HG03064 (cell line): ENCODE results near the gene MT1E.
"Not testable (repeated sequence)": the region's sequence is repeated elsewhere in the genome, so short reads cannot be mapped to it uniquely, and the experiment has no call there.

Source experiments
- ATAC-seq: cut with Tn5 transposase; IDR thresholded peaks from one replicate; pipeline ENCODE4 v1.9.1; 2021; ENCODE audit warnings: low read depth; ENCODE audit not compliant: unreplicated experiment

Gene MT1E

DNA sequence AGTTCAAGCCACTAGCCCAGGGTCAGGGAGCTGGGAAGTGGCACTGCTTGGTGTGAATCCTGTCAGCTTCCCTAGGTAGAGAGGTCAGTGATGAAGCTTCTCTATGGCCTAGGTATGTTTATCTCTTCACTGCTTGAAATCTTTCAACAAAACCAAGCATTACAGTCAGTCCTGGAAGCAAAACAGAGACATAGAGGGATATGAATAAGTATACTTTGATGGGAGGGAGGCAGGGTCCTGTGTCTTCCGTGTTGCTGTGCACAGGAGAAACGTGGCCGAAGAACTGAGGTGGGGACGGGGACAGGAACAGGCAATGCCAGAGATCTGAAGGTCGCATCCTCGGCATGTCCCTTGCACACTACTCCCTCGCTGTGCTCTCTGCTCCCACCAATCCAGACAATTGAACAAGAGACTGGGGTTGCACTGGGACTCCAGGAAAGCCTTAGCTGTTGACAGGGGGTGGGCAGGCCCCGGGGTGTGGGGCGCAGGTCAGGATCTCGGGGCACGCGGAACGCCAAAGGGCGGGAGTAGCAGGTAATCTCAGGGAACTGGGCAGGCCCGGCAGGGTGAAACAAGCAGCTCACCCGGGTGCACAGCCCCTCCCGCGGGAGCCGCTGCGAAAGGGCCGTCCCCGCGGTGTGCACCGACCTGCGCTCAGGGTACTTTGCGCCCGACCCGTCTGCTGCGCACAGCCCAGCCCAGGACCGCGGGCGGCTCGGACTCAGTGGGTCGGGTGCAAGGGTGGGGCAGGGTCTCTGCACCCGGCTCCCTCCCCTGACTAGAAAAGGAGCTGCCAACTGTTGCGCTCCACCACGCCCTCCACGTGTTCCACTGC lies 43.6 kb downstream of the MT1E start, which contains the start of gene MT1H:
MT1H (plus strand) TSS at position 810 of the 835 bp plus-strand sequence. CDS start 71 bp downstream, outside the sequence.
- ATAC-seq = no peak

DNA sequence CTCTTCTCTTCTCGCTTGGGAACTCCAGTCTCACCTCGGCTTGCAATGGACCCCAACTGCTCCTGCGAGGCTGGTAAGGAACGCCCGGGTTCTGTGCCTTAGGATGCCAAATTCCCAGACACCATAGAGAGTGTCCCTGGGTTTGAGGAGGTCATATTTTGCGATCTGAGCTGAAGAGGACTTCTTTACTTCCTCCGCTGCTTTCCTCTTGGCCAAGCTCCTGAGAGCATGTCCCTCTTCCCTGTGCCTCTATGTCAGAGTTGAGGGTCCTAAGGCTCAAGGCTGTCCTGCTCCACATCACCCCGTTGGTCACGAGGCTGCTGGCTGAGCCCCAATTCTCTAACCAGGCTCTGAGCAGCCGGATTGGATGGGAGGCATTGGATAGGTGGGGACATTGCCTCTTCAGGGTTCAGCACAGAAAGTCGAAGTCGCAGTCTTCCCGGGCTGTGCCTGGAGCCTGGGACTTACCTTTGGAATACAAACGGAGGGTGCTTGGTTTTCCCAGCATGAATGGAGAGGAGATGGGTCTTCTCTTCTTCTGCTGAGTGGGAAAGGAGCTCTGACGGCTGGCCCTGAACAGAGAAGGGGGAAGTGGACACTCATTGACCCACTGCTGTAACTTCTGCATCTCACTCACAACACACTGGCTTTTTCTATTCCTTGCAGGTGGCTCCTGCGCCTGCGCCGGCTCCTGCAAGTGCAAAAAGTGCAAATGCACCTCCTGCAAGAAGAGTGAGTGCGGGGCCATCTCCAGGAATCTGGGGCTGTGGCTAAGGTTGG lies 44.4 kb downstream of the MT1E start:
- no peak for ATAC-seq

DNA sequence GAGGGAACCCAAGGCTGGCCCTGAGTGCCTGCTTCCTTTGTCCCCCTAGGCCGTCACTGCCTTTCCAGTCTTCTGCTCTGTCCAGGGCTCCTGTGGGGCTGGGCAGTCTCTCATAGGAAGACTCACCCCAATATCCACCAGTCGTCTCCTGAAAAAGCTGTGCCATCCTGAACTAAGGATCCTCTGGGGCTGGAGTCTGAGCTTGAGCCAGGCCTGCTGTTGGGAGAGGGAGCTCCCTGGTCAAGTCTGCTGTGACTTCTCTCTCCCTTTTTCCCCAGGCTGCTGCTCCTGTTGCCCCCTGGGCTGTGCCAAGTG lies 45.0 kb downstream of the MT1E start:
- no peak for ATAC-seq

DNA sequence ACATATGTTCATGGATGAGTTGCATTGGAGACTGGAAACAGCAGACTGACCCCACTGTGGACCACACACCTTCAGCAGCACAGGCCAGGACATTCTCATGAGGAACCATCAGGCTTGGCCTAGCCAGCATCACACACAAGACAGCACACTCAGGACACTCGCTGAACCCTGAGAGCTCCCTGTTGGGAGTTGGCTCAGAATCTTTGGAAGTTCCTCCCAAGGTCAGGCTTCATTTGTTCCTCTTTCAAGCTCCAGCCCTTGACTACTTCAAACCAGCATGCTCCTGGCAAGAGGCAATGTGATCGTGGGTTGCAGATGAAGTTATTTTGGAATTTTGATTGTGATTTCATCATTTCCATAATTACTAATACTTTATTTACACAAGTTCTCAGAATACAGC lies 46.1 kb downstream of the MT1E start:
- ATAC-seq = not testable (repeated sequence)

DNA sequence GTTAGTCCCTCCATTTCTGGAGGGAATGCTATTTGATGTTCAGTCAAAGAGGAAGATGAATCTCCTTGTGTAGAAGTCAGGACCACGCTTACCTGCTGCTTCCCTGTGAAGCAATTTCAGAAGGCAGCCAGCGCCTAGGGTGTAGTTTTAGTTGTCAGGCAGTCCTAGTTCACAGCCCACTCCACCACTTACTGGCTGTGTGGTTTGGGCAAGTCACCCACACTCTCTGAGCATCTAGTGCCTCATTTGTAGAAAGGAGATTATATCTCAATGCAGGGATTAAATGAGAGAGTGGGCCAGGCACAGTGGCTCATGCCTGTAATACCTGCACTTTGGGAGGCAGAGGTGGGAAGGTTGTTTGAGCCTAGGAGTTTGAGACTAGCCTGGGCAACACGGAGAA lies 46.6 kb downstream of the MT1E start:
- not testable (repeated sequence) for ATAC-seq

DNA sequence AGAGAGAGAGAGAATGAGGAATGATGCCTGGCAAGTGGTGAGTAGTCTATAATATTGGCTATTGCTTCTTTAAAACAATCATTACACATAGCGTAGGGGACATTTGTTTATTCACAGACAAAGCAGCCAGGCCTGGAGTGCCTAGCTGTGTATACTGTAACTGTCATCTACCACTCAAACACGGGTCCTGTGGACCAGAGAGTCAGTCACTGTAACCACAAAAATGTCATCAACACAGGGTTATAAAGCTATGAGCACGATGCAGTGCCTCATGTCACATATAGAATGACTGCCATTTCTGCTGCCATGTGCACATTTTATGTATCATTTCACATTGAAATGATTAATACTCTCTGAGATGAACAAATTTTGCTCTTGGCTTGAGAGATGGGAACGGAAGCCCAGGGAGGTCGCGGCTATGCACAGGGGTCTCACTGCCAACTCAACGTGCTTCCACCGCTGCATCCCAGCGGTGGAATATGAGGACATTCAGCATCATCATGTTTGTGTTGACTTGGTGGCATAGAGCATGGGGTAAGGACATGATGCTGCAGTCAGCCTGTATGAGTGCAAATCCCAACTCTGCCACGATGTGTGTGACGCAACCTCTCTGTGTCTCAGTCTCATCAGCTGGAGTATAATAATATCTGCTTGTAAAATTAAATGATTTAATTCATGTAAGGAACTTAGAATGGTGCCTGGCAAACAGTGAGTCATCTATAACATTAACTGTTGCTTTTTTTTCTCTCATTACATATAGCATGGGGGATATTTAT lies 47.4 kb downstream of the MT1E start:
- no peak for ATAC-seq

DNA sequence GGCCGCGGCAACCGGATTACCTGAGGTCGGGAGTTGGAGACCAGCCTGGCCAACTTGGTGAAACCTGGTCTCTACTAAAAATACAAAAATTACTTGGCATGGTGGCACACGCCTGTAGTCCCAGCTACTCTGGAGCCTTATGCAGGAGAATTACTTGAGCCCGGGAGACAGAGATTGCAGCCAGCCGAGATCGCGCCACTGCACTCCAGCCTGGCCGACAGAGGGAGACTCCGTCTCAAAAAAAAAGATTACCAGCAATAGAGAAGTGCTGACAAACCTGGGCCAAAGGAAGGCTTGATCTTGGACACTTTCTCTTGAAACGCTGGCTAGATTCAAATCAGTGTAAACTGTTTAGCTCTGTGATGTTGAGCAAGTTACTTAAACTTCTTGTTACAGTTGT lies 48.3 kb downstream of the MT1E start:
- ATAC-seq = no peak

DNA sequence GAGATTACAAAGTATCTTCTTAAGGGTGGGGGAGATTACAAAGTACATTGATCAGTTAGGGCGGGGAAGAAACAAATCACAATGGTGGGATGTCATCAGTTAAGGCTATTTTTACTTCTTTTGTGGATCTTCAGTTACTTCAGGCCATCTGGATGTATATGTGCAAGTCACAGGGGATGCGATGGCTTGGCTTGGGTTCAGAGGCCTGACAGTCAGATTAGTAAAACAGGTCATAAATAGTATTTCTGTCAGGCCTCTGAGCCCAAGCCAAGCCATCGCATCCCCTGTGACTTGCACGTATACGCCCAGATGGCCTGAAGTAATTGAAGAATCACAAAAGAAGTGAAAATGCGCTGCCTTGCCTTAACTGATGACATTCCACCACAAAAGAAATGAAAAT lies 49.0 kb downstream of the MT1E start:
- not testable (repeated sequence) for ATAC-seq

DNA sequence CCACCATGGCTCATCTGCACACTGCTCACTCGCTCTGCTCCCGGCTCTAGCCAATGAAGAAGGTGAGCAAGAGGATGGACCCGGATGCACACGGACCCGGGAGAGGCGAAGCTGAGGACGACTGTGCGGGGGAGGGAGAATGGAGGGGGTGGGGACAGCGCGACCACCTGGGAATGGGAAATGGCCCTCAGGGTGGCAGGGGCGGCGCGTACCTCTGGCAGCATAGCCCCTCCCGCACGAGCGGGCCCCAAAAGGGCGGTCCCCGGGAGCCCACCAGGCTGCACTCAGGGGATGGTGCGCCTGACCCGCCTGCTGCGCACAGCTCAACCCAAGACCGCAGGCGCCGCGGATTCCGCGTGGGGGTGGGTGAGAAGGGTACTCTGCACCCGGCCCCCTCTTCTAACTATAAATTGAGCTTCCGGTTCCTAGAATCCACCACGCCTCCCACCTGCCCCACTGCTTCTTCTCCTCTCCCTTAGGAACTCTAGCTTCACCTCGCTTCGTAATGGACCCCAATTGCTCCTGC lies 50.2 kb downstream of the MT1E start:
- ATAC-seq = no peak
